NCI-H510A treated with DMSO at 0.1 percent for 48 hours (cell line): ENCODE data around the gene ELAVL2.

Experiments
- DNase-seq: peaks from one replicate; lab custom pipeline; 2025; lab: John Stamatoyannopoulos, UW

ELAVL2 gene

GRCh38 chr9:23769307-23769935 lies 56.6 kb downstream of the ELAVL2 start:
- no peak for DNase-seq

GRCh38 chr9:23768861-23769260 lies 57.2 kb downstream of the ELAVL2 start:
- DNase-seq, result no peak

- DNase-seq, result no peak
These were observed 59.4 kb downstream of the ELAVL2 start for GRCh38 chr9:23766613-23767012.

GRCh38 chr9:23765561-23765960 lies 60.5 kb downstream of the ELAVL2 start:
- DNase-seq, result no peak

- no peak for DNase-seq
These were observed 61.8 kb downstream of the ELAVL2 start for GRCh38 chr9:23764219-23764618.

- DNase-seq, result no peak
These were observed 71.5 kb downstream of the ELAVL2 start for GRCh38 chr9:23754551-23754950.

GRCh38 chr9:23752859-23753258 lies 73.2 kb downstream of the ELAVL2 start:
- DNase-seq, result no peak

- no peak for DNase-seq
These were observed 74.4 kb downstream of the ELAVL2 start for GRCh38 chr9:23751633-23752032.

GRCh38 chr9:23750808-23751207 lies 75.2 kb downstream of the ELAVL2 start:
- no peak for DNase-seq

GRCh38 chr9:23747088-23748075 lies 78.7 kb downstream of the ELAVL2 start:
- no peak for DNase-seq

- DNase-seq, result no peak
These were observed 79.7 kb downstream of the ELAVL2 start for GRCh38 chr9:23746317-23746716.

- no peak for DNase-seq
These were observed 83.0 kb downstream of the ELAVL2 start for GRCh38 chr9:23743036-23743435.

GRCh38 chr9:23741351-23741750 lies 84.7 kb downstream of the ELAVL2 start:
- DNase-seq, result no peak

GRCh38 chr9:23740531-23740930 lies 85.5 kb downstream of the ELAVL2 start:
- no peak for DNase-seq

GRCh38 chr9:23739753-23740152 lies 86.3 kb downstream of the ELAVL2 start:
- no peak for DNase-seq

GRCh38 chr9:23736293-23736692 lies 89.7 kb downstream of the ELAVL2 start:
- no peak for DNase-seq

- no peak for DNase-seq
These were observed 92.5 kb downstream of the ELAVL2 start for GRCh38 chr9:23733495-23734078.

GRCh38 chr9:23731353-23731752 lies 94.7 kb downstream of the ELAVL2 start:
- no peak for DNase-seq

- no peak for DNase-seq
These were observed 95.7 kb downstream of the ELAVL2 start for GRCh38 chr9:23730364-23730763.

GRCh38 chr9:23728736-23729135 lies 97.3 kb downstream of the ELAVL2 start:
- DNase-seq, result no peak

GRCh38 chr9:23725279-23725946 lies 100.6 kb downstream of the ELAVL2 start:
- no peak for DNase-seq

- DNase-seq, result no peak
These were observed 102.4 kb downstream of the ELAVL2 start for GRCh38 chr9:23723672-23724071.
